GM12865 (cell line): ENCODE data around the gene DLST.

Source experiments
- DNase-seq: peaks from one replicate; pipeline ENCODE4 v3.0.0; 2010; ENCODE audit warnings: low read depth
- H3K4me3 ChIP-seq: 2 replicates; pipeline ENCODE4 v1.5.1; 2011; ENCODE audit warnings: mild to moderate bottlenecking, low read depth, low read length, control low read depth
- CTCF ChIP-seq: IDR thresholded peaks from 2 replicates; pipeline ENCODE4 v1.5.1; 2011; ENCODE audit warnings: low read length, control low read depth, low read depth, inconsistent platforms; ENCODE audit not compliant: insufficient read depth; ENCODE audit errors: missing control alignments

The DLST gene

DNA sequence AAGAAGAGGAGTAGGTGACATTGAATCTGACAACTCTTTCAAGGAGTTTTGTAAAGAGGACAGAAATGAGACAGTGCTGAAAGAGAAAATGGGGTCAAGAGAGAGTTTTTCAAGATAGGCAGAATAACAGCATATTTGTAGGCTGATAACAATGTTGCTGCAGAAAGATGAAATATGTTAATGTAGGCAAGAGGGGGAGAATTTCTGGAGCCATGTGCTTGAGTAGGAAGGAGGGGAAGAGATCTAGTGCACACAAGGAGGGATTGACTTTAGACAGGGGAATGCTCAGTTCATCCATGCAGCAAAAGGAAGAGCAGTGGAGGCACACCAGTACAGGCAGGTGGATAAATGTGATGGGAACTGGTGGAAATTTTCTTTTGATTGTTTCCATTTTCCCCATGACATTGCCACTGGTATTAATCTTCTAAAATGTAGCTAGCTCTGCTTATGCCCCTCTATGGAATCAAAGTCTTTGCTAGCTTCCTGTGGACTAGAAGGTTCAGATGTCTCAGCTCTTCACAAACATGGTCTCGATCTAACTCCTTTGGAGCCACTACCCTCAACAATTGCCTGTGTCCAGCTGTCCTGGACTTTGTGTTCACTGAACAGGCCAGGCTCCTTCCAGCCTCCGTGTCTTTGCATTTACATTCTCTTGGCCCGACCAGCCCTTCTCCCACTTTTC is 14.9 kb upstream of the DLST start:
- TF ChIP-seq CTCF, result no peak
- H3K4me3 ChIP-seq, result no peak overlapping the region
- no peak for DNase-seq

DNA sequence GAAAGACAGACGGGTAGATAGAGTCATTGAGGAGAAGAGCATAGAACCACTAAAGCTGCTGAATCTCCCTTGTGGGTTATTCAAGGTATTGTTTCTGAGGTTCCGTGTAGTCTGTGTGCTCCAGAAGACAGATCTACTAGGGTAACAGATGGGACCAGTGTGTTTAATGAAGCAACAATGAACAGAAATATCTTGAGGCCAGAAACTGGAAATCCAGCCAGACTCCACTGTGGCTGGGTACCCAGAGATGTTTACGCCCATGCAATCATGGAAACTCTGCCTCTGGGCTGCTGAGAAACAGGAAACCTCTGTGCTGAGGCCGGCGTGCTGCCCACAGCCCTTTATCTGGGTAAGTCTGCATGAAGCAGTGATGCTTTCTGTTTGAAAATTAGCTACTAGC is 14.0 kb upstream of the DLST start:
- no peak for TF ChIP-seq CTCF
- no peak overlapping the region for H3K4me3 ChIP-seq
- DNase-seq, result peak; percentile 16

DNA sequence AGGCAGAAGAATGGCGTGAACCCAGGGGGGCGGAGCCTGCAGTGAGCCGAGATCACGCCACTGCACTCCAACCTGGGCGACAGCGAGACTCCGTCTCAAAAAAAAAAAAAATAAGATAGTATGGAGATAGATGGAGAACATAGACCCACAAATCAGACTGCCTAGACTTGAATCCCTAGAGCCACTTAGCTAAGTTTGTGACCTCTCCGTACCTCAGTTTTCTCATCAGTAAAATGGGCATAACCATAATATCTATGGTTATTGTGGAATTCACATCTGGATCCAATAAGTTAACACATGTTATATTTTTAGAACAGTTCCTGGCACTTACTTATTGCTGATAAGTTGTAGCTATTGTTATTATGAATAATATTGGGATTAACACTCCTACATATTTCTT is 13.0 kb upstream of the DLST start:
- H3K4me3 ChIP-seq, result no peak overlapping the region
- TF ChIP-seq CTCF, result no peak
- DNase-seq, result no peak

DNA sequence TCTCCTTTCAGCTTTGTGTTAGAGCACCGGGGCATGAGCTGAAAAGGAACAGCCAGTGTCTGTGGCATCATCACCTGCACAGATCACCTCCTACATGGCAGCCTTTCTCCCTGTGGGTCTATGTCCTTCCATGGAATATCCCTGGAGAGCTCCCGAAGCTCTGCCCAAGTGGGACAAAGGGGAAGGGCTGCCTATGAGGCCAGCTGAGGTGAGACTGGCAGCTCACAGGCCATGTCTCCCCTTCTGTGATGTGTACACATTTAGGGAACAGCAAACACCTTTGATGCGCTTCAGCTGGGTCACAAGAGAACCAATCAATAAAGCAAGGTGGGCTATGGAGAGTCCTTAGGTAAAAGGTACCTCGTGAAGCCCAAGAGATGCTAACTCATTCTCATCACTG is 9.9 kb upstream of the DLST start:
- no peak for TF ChIP-seq CTCF
- H3K4me3 ChIP-seq, result no peak overlapping the region
- DNase-seq, result no peak

GRCh38 chr14:74875204-74875603 is 6.5 kb upstream of the DLST start:
- no peak overlapping the region for H3K4me3 ChIP-seq
- TF ChIP-seq CTCF, result no peak
- DNase-seq, result no peak

DNA sequence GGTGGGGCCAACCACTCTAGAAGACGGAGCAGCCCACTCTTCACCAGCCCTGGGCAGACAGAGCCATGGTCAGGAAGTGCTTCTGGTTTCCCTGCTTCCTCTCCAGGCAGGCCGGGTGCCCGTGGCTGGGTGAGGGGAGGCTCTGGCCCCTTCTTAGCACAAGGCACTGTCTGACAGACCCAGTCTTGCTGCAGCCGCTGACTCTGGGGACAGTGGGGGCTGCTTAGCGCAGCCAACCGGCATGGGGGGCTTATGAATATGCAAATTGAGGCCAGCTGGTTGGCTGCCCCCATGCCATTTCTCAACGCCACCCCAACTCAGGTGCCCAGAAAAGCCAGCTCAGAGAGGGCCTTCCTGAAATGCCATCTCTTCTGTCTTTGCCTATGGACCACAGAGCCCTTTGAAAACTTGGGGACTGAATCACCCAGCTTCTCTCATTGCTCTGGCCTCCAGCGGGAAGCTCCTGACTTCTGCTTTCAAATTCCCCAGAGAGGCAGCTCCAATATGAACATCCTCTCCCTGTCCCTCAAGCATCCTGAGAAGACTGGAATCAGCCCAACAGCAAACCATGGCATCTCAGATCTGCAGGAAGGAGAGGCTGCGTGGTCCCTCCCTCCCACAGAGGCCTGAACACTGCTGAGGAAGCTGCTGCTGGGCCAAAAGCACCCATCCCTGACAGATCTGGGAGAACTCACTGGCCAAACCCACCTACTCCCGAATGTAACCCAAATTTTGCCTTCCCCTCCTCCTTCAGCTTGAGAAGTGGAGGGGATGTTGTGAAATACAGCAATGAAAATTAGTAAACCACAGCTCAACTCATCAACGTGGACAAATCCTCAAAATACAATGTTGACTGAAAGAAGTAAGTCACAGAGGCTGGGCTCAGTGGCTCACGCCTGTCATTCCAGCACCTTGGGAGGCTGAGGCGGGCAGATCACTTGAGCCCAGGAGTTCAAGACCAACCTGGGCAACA is 5.5 kb upstream of the DLST start, which contains the start of gene PROX2:
PROX2 (minus strand) TSS at position 205 of the 973 bp plus-strand sequence. CDS start 12,311 bp downstream, outside the sequence.
- H3K4me3 ChIP-seq, result no peak within 1 kb of the TSS
- DNase-seq, result no peak
- no peak for TF ChIP-seq CTCF
